ENCODE measurements around the gene PTMS. TPM values are rescaled to one million over a fixed set of nuclear protein-coding genes. Genes with fewer than 3 reads are reported as not detected.

PTMS gene
- total RNA-seq, 2 experiments from 2014 or later, result 104 to 109 TPM

DNA sequence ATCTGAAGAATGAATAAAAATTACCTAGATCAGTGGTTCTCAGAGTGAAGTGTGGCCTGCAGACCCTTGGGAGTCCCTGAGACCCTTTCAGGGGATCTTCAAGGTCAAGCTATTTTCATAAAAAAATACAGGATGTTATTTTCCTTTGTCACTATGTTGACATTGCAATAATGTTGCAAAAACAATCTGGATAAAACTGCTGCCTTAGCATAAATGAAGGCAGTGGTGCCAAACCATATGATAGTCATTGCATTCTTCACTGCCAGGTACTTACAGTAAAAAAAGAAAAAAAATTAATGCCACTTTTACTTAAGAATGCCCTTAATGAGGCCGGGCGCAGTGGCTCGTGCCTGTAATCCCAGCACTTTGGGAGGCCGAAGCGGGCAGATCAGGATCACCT, 21.1 kb downstream of the PTMS start:
- no peaks in the 10 kb centered on the region for H3K27me3 Mint-ChIP-seq
- ChIA-PET POLR2A (interaction anchor here (0.9 to 1.7 kb wide), 3 partner anchors 10 to 65 kb away, joined by 3 to 6 read pairs (median 3); partner anchors contain the start of genes LAG3 and USP5), CTCF (interaction anchor here (0.6 to 10.5 kb wide), 7 partner anchors 9 to 103 kb away, joined by 3 to 81 read pairs (median 4); partner anchors contain the start of genes CDCA3, MLF2 and USP5)
- peak overlapping the region; percentile 51 for H3K4me3 Mint-ChIP-seq
- peak overlapping the region; percentile 81 for H3K27ac Mint-ChIP-seq
- no peak for DNase-seq
- peaks cover 61% of the 10 kb centered on the region for H3K4me1 Mint-ChIP-seq (ENCODE audit: low read depth)
- H3K9me3 Mint-ChIP-seq, result no peaks in the 10 kb centered on the region
- H3K36me3 Mint-ChIP-seq, result peaks cover 19% of the 10 kb centered on the region
- intact Hi-C loops (cut with micrococcal nuclease), result loop anchor here (5.0 to 10.0 kb wide), 2 partner anchors 180 to 333 kb away; partner anchors contain the start of genes CHD4 and TAPBPL

DNA sequence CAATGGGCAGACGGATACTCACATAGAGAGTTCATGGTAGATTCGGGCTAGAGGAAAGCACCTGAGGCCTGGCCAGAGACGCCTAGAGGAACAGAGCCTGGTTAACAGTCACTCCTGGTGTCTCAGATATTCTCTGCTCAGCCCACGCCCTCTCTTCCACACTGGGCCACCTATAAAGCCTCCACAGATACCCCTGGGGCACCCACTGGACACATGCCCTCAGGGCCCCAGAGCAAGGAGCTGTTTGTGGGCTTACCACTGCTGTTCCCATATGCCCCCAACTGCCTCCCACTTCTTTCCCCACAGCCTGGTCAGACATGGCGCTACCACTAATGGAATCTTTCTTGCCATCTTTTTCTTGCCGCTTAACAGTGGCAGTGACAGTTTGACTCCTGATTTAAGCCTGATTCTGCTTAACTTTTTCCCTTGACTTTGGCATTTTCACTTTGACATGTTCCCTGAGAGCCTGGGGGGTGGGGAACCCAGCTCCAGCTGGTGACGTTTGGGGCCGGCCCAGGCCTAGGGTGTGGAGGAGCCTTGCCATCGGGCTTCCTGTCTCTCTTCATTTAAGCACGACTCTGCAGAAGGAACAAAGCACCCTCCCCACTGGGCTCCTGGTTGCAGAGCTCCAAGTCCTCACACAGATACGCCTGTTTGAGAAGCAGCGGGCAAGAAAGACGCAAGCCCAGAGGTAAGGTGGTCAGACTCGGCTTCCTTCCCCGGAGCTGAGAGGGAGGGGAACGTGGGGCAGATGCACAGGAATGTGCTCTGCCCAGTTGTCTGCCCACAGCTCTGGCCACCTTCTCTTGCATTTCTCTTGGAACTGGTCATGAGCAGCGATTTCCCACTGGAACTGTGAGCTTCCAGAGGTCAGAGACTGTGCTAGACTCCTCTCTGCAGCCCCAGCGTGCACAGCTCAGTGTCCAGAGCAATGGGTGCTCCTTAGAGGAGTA, 23.1 kb downstream of the PTMS start, which contains the start of gene CD4:
TSS of gene CD4 (plus strand) at position 557 of the 953 bp plus-strand sequence. CDS start 10,611 bp downstream, outside the sequence.
- intact Hi-C loops (cut with micrococcal nuclease), result loop anchor here (1.0 to 10.0 kb wide), 5 partner anchors 9 to 334 kb away; partner anchors contain the start of genes CHD4, COPS7A, MLF2 and TAPBPL
- peak; percentile 93 for DNase-seq
- CTCF ChIA-PET, result interaction anchor here (0.7 to 10.5 kb wide), 14 partner anchors 9 to 253 kb away, joined by 3 to 81 read pairs (median 8); partner anchors contain the start of genes COPS7A, MLF2, PTMS and SPSB2
- peaks cover 56% of the 10 kb centered on the region for H3K4me1 Mint-ChIP-seq (ENCODE audit: low read depth)
- no peaks in the 10 kb centered on the region for H3K9me3 Mint-ChIP-seq
- H3K36me3 Mint-ChIP-seq, result peaks cover 34% of the 10 kb centered on the region
- H3K27ac Mint-ChIP-seq, result peak within 1 kb of the TSS; percentile 95
- no peaks in the 10 kb centered on the region for H3K27me3 Mint-ChIP-seq
- peak within 1 kb of the TSS; percentile 91 for H3K4me3 Mint-ChIP-seq
- POLR2A ChIA-PET, result interaction anchor here (0.5 to 4.6 kb wide), 21 partner anchors 9 to 1177 kb away, joined by 3 to 37 read pairs (median 5); partner anchors contain the start of genes C12orf57, CDCA3, COPS7A and GAPDH

DNA sequence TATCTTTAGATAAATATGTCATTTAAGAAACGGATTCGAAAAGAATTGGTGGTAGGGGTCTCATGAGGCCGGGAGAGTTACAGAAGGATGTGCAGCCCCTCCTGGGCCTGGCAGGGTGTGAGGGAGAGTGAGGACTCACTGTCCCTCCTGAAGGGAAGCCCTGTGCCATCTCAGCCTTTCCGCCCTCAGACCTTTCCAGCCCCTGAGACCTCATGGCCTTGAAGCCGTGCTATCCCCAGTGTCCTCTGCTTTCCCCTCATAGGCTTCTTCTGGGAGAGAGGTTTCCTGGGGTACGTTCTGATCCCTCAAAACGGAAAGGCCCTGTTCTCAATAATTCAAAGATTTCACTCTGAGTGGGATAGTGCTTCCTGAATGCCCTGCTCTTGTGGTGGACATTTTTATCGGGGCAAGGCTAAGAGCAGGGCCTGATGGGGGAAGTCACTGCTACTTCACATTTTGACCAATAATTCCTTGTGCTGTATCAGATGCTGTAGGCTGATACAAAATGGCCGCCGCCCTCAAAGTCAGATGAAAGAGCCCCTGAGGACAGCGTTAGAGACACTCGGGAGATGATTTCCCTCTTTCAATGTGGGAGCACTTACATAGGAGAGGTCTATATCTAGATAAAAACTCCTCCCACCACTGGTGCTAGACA, 24.5 kb downstream of the PTMS start:
- peaks cover 52% of the 10 kb centered on the region for H3K4me1 Mint-ChIP-seq (ENCODE audit: low read depth)

DNA sequence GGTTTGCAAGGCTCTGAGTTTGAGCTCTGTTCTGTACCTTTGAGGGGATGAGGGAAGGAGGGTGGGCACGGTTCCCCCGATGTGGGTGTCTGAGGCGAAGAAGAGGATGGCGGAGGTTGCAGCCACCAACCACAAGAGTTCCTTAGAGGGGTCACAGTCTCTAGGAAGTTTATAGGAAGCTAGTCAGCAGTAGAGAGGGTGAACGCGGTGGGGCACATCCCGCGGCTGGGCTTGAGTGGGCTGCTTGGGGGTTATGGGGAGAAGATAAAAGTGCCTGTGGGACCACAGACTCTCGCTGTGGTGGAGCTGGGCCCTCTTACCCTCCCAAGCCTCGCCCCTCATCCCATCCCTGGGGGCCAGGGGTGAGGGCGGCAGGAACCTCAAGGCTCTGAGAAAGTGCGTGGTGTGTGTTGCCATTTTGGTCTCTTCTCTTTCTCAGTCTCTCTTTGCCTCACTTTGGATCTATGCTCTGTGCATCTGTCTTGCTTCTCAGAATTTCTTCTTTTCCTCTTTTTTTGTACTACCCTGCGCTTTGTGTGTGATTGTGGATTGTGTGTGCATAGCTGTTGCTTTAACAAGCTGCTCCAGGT, 25.9 kb downstream of the PTMS start:
- H3K27me3 Mint-ChIP-seq, result no peaks in the 10 kb centered on the region
- H3K27ac Mint-ChIP-seq, result peak overlapping the region; percentile 95
- H3K4me1 Mint-ChIP-seq (ENCODE audit: low read depth), result peaks cover 53% of the 10 kb centered on the region
- peak; percentile 40 for DNase-seq
- ChIA-PET POLR2A (interaction anchor here (0.6 to 4.6 kb wide), 14 partner anchors 8 to 257 kb away, joined by 3 to 37 read pairs (median 6); partner anchors contain the start of genes COPS7A, GAPDH, LAG3 and MLF2), CTCF (interaction anchor here (0.6 to 5.8 kb wide), 21 partner anchors 12 to 453 kb away, joined by 3 to 47 read pairs (median 4); partner anchors contain the start of genes COPS7A, GPR162, MLF2 and PTMS)
- no peaks in the 10 kb centered on the region for H3K9me3 Mint-ChIP-seq
- H3K36me3 Mint-ChIP-seq, result peaks cover 53% of the 10 kb centered on the region
- intact Hi-C loops (cut with micrococcal nuclease), result loop anchor here (1.0 to 2.0 kb wide), 3 partner anchors 17 to 35 kb away; no protein-coding TSS in a partner anchor
- H3K4me3 Mint-ChIP-seq, result peak overlapping the region; percentile 91

More for the DNA sequence above, 24.5 kb downstream of the PTMS start:
- Mint-ChIP-seq H3K36me3 (peaks cover 43% of the 10 kb centered on the region), H3K27ac (peak overlapping the region; percentile 95), H3K9me3 (no peaks in the 10 kb centered on the region), H3K4me3 (peak overlapping the region; percentile 91), H3K27me3 (no peaks in the 10 kb centered on the region)
- ChIA-PET CTCF (interaction anchor here (1.6 to 5.8 kb wide), 8 partner anchors 10 to 170 kb away, joined by 3 to 47 read pairs (median 10); partner anchors contain the start of genes MLF2, PTMS and ZNF384), POLR2A (interaction anchor here (1.4 to 4.6 kb wide), 9 partner anchors 12 to 101 kb away, joined by 3 to 37 read pairs (median 12); partner anchors contain the start of genes LAG3, MLF2, P3H3 and PTMS)
- peak; percentile 74 for DNase-seq
- intact Hi-C loops (cut with micrococcal nuclease), result loop anchor here (2.0 kb wide), 1 partner anchor 16 kb away; no protein-coding TSS in a partner anchor

DNA sequence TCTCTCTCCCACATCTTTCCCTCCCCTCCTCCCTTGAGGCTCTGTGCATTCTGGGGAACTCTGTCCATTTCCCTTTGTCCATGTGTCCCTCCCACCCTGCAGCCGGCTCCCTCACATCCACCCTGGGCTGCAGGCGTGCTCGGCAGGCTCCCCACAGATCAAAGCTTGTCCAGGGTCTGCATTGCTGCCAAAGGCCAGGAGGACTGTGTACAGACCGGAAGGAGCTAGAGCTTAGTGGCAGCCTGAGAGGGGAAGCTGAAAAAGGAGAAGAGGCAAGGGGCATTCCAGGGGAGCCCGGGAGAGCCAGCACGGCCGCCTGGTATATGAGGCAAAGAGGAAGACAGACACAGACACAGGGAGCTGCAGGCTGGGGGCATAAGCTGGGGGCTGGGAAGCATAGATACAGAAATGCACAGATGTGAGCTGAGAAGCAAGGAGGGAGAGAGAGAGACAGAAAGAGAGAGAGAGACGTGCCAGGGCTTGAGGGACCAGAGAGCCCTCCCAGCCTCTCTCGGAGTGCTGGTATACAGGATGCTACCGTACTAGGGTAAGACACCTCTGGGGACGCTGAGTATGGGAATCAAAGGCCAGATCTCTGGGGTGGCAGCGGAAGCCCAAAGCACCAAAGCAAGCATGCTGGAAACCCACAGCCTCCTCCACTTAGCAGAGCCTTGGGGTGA, 26.5 kb downstream of the PTMS start:
- no peaks in the 10 kb centered on the region for H3K27me3 Mint-ChIP-seq
- H3K36me3 Mint-ChIP-seq, result peaks cover 59% of the 10 kb centered on the region
- ChIA-PET CTCF (interaction anchor here (0.9 to 5.8 kb wide), 22 partner anchors 12 to 175 kb away, joined by 3 to 47 read pairs (median 4); partner anchors contain the start of genes COPS7A, GPR162, MLF2 and P3H3), POLR2A (interaction anchor here (0.8 to 4.6 kb wide), 14 partner anchors 9 to 258 kb away, joined by 3 to 37 read pairs (median 5); partner anchors contain the start of genes CDCA3, COPS7A, GAPDH and LAG3)
- intact Hi-C loops (cut with micrococcal nuclease), result loop anchor here (1.0 to 2.0 kb wide), 2 partner anchors 28 to 34 kb away; no protein-coding TSS in a partner anchor
- H3K27ac Mint-ChIP-seq, result peak overlapping the region; percentile 95
- H3K4me3 Mint-ChIP-seq, result peak overlapping the region; percentile 91
- peaks cover 54% of the 10 kb centered on the region for H3K4me1 Mint-ChIP-seq (ENCODE audit: low read depth)
- DNase-seq, result peak; percentile 55
- no peaks in the 10 kb centered on the region for H3K9me3 Mint-ChIP-seq

DNA sequence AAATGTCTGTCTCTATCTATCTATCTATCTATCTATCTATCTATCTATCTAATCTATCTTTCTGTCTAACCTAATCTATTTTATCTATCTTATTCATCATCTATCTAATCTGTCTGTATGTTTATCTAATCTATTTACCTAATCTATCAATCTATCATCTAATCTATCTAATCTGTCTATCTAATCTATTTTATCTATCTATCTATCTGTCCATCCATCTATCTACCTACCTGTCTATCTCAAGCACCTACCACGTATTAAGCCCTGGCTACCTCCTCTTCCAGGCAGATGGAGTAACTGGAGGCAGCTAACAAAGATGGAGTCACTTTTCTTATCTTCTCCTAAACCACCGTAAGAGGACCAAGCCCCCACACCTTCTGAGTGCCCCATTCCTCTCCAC, 28.9 kb downstream of the PTMS start:
- no peak for DNase-seq
- H3K36me3 Mint-ChIP-seq, result peaks cover 71% of the 10 kb centered on the region
- H3K4me1 Mint-ChIP-seq (ENCODE audit: low read depth), result peaks cover 57% of the 10 kb centered on the region
- H3K27ac Mint-ChIP-seq, result peak overlapping the region; percentile 34
- no peak overlapping the region for H3K4me3 Mint-ChIP-seq
- H3K9me3 Mint-ChIP-seq, result no peaks in the 10 kb centered on the region
- intact Hi-C loops (cut with micrococcal nuclease), result no loop called here
- H3K27me3 Mint-ChIP-seq, result no peaks in the 10 kb centered on the region
- ChIA-PET CTCF (interaction anchor here (1.4 to 2.7 kb wide), 4 partner anchors 16 to 225 kb away, joined by 3 to 11 read pairs (median 6); partner anchors contain the start of gene MLF2), POLR2A (no interaction called here)

DNA sequence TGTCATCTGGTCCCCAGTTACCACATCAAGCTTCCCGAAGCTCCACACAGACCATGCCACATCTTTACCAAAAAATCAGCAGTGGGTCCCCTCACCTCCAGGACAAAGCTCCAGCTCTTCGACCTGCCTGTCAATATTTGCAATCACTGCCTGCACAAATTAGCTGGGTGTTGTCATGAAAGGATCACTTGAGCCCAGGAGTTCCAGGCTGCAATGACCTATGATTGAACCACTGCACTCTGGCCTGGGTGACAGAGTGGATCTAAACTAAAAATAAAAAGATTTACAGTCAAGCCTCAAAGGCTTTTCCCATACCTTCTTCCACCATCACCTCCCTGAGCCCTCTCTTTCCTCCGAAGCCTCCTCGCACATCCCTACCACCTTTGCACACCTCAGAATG, 30.4 kb downstream of the PTMS start:
- Mint-ChIP-seq H3K9me3 (no peaks in the 10 kb centered on the region), H3K27me3 (no peaks in the 10 kb centered on the region), H3K4me1 (ENCODE audit: low read depth) (peaks cover 57% of the 10 kb centered on the region), H3K27ac (no peak overlapping the region), H3K36me3 (peaks cover 65% of the 10 kb centered on the region), H3K4me3 (no peak overlapping the region)
- no peak for DNase-seq
- ChIA-PET CTCF (interaction anchor here (1.1 to 2.7 kb wide), 4 partner anchors 18 to 43 kb away, joined by 3 to 11 read pairs (median 6); partner anchors contain the start of gene MLF2), POLR2A (interaction anchor here (0.6 kb wide), 1 partner anchor 247 kb away, joined by 3 read pairs; no protein-coding TSS in a partner anchor)
- intact Hi-C loops (cut with micrococcal nuclease), result no loop called here

DNA sequence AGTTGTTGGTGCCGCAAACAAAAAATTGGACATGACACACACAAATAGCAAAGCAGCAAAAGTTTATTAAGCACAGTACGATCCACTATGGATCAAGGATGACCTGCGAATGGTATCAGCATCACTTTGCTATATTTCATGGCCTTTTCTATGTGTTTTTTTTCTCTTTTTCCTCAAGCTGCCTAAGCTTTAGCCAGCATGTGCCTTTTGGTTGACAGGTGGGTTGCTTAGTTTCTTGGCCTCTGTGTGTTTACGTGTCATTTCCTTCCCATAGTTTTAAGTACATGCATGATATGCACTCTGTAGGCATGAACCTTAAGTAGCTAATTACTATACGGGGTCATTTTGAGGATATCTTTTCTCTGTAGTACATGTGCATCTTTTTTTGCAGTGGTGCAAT, 33.0 kb downstream of the PTMS start:
- H3K27ac Mint-ChIP-seq, result no peak overlapping the region
- CTCF ChIA-PET, result interaction anchor here (1.0 kb wide), 1 partner anchor 46 kb away, joined by 4 read pairs; the partner anchor contains the start of gene MLF2
- POLR2A ChIA-PET, result no interaction called here
- intact Hi-C loops (cut with micrococcal nuclease), result no loop called here
- no peak for DNase-seq
- H3K4me1 Mint-ChIP-seq (ENCODE audit: low read depth), result peaks cover 42% of the 10 kb centered on the region
- no peaks in the 10 kb centered on the region for H3K27me3 Mint-ChIP-seq
- H3K36me3 Mint-ChIP-seq, result peaks cover 54% of the 10 kb centered on the region
- H3K4me3 Mint-ChIP-seq, result no peak overlapping the region
- H3K9me3 Mint-ChIP-seq, result no peaks in the 10 kb centered on the region

DNA sequence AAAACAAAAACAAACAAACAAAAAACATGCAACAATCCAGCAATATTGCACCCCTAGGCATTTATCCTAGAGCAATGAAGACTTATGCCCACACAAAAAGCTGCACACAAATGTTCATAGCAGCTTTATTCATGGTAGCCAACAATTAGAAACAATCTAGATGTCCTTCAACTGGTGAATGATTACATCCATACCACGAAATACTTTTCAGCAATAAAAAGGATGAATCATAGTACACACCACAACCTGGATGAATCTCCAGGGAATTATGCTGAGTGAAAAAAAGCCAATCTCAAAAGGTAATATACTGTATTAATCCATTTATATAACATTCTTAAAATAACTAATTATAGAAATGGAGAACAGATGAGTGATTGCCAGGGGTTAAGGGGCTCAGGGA, 41.0 kb downstream of the PTMS start:
- Mint-ChIP-seq H3K36me3 (peaks cover 26% of the 10 kb centered on the region), H3K27ac (no peak overlapping the region), H3K4me1 (ENCODE audit: low read depth) (peaks cover 13% of the 10 kb centered on the region), H3K4me3 (no peak overlapping the region), H3K27me3 (no peaks in the 10 kb centered on the region), H3K9me3 (no peaks in the 10 kb centered on the region)
- intact Hi-C loops (cut with micrococcal nuclease), result no loop called here
- ChIA-PET POLR2A (interaction anchor here (0.6 kb wide), 1 partner anchor 505 kb away, joined by 4 read pairs; no protein-coding TSS in a partner anchor), CTCF (no interaction called here)
- no peak for DNase-seq

DNA sequence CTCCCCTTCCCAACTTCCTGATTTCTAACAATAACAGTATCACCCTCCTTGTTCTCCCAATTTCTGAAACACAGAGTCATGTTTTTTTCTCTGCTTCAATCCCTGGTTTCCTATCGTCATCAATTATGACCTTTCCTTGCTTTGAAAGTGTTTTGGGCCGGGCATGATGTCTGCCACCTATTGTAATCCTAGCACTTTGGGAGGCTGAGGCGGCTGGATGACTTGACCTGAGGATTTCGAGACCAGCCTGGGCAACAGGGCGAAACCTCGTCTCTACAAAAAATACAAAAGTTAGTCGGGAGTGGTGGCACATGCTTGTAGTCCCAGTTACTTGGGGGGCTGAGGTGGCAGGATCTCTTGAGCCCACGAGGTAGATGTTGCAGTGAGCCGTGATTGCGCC, 42.9 kb downstream of the PTMS start:
- ChIA-PET CTCF (interaction anchor here (0.6 to 1.5 kb wide), 4 partner anchors 15 to 365 kb away, joined by 3 to 8 read pairs (median 4); partner anchors contain the start of gene MLF2), POLR2A (interaction anchor here (1.5 kb wide), 1 partner anchor 16 kb away, joined by 3 read pairs; no protein-coding TSS in a partner anchor)
- no peak overlapping the region for H3K4me3 Mint-ChIP-seq
- intact Hi-C loops (cut with micrococcal nuclease), result no loop called here
- H3K27me3 Mint-ChIP-seq, result no peaks in the 10 kb centered on the region
- H3K4me1 Mint-ChIP-seq (ENCODE audit: low read depth), result peaks cover 13% of the 10 kb centered on the region
- no peak overlapping the region for H3K27ac Mint-ChIP-seq
- no peak for DNase-seq
- peaks cover 20% of the 10 kb centered on the region for H3K36me3 Mint-ChIP-seq
- H3K9me3 Mint-ChIP-seq, result no peaks in the 10 kb centered on the region
